Heart right ventricle (tissue), 16 donors: ENCODE data around the gene SLC27A1. TPM values are rescaled to one million over a fixed set of nuclear protein-coding genes. Genes with fewer than 3 reads are reported as not detected.
"Not testable (repeated sequence)": the region's sequence is repeated elsewhere in the genome, so short reads cannot be mapped to it uniquely, and the experiment has no call there.

Source experiments
- ATAC-seq, 8 donors: fragments of 200-7000 bp; cut with Tn5 transposase; one replicate each; pipeline ENCODE4 v1.9.1; 2020; ENCODE audit warnings: mild to moderate bottlenecking in 8 of 8, moderate library complexity in 8 of 8, moderate number of reproducible peaks in 1 of 8
- DNase-seq, 2 donors: peaks; one replicate each; pipeline ENCODE4 v3.0.0-alpha.2; 2020
- H3K27ac ChIP-seq, 10 donors: fragments of 200-600 bp; sonication (generic) in 2 of 10; one replicate each; pipeline versions ENCODE4 v1.5.0 to v1.8.0; 2020 to 2022; ENCODE audit warnings: mild to moderate bottlenecking in 3 of 10
- H3K27me3 ChIP-seq, 7 donors: fragments of 200-600 bp; one replicate each; pipeline ENCODE4 v1.8.0; 2021 to 2022; ENCODE audit warnings: mild to moderate bottlenecking in 2 of 7
- H3K36me3 ChIP-seq, 9 donors: fragments of 200-600 bp; sonication (generic) in 1 of 9; one replicate each; pipeline versions ENCODE4 v1.5.0 to v1.8.0; 2020 to 2022; ENCODE audit warnings: mild to moderate bottlenecking in 2 of 9
- H3K4me1 ChIP-seq, 9 donors: fragments of 200-600 bp; sonication (generic) in 1 of 9; one replicate each; pipeline versions ENCODE4 v1.5.0 to v1.8.0; 2020 to 2022; ENCODE audit warnings: mild to moderate bottlenecking in 4 of 9
- H3K4me3 ChIP-seq, 10 donors: fragments of 200-600 bp; sonication (generic) in 2 of 10; one replicate each; pipeline versions ENCODE4 v1.5.0 to v1.8.0; 2020 to 2022; ENCODE audit warnings: mild to moderate bottlenecking in 7 of 10, moderate library complexity in 2 of 10
- H3K9me3 ChIP-seq, 11 donors: fragments of 200-600 bp in 10 of 11; sonication (generic) in 2 of 11; one replicate each; pipeline versions ENCODE4 v1.5.0 to v1.8.0; 2013 to 2022; ENCODE audit warnings: mild to moderate bottlenecking in 2 of 11, control low read depth in 1 of 11, moderate library complexity in 1 of 11
- WGBS, 2 donors: extraction: QIAGEN DNeasy Blood & Tissue Kit; methylation state at CpG; one replicate each; pipeline ENCODE4 v1.1.7; 2013; ENCODE audit warnings: inconsistent platforms in 1 of 2; 5-methylcytosine and 5-hydroxymethylcytosine counted together
- intact Hi-C, 10 donors: fragments of 100-400 bp; cut with DNase I; formaldehyde crosslinking; loops; one replicate each; pipeline versions ENCODE4 v1.11.1 to v1.14.2; 2022
- polyA plus RNA-seq, 2 donors: library from polyadenylated mRNA; stranded (reverse); fragments of 200-250 nt; gene quantifications; one replicate each; pipeline ENCODE4 v1.2.3, GENCODE V29; 2013
- total RNA-seq, 10 donors: library from RNA; stranded (reverse); fragmentation: NEBNext Ultra II Directional in 3 of 10; extraction: Animal tissue kit (Norgen Biotek cat#: 25700) in 3 of 10; gene quantifications; one replicate each; pipeline versions ENCODE4 v1.2.1 to v1.2.4, GENCODE V29; 2021 to 2023
- TF ChIP-seq, protein P1 (sequence below), 9 donors: fragments of 200-600 bp; sonication (generic) in 2 of 9; IDR thresholded peaks; one replicate each; pipeline versions ENCODE4 v1.5.0 to v1.8.0; 2021 to 2022; ENCODE audit warnings: antibody characterized with exemption in 9 of 9, mild to moderate bottlenecking in 5 of 9, moderate library complexity in 1 of 9
- donor health status: Arrhythmogenic right ventricular cardiomyopathy.
- donor health status: ischemic (EF 13 %, LVEDD 7.1; RV severe dilation, severe dysfunction).
- donor health status: healthy with polysubstance abuse.
- donor health status: DM: no; HTN: yes; CAD: no.
- donor health status: DM: no; HTN: no; CAD: no.
- donor health status: ischemic (EF 25% LVEDD 6.9; RV normal size, moderate dysfunction).
- donor health status: ischemic (EF 25% LVEDD 5.7; RV mildly dilated, moderate dysfunction).
- donor health status: healthy.
- donor health status: DM: yes; HTN: yes; CAD: no.
- donor health status: Ischemic cardiomyopathy.
- donor health status: ischemic (EF 35%, LVEDD 5.7; RV mildly dilated, moderate dysfunction).
- donor health status: nonischemic (EF 11% LVEDD 7.7; RV severe dilation, severe dysfunction).
- donor health status: DM: yes; HTN: yes; CAD: no.
- donor health status: PGD.
- donor health status: ischemic (EF 29% LVEDD 5.4; RV normal size, mild dysfunction).
- donor health status: nonischemic (EF 23%, LVEDD 6.1; RV moderate dilation, normal function).

SLC27A1 gene
- total and polyA plus RNA-seq, 12 donors, result 16.0 to 78.3 (median 47.2) TPM

DNA sequence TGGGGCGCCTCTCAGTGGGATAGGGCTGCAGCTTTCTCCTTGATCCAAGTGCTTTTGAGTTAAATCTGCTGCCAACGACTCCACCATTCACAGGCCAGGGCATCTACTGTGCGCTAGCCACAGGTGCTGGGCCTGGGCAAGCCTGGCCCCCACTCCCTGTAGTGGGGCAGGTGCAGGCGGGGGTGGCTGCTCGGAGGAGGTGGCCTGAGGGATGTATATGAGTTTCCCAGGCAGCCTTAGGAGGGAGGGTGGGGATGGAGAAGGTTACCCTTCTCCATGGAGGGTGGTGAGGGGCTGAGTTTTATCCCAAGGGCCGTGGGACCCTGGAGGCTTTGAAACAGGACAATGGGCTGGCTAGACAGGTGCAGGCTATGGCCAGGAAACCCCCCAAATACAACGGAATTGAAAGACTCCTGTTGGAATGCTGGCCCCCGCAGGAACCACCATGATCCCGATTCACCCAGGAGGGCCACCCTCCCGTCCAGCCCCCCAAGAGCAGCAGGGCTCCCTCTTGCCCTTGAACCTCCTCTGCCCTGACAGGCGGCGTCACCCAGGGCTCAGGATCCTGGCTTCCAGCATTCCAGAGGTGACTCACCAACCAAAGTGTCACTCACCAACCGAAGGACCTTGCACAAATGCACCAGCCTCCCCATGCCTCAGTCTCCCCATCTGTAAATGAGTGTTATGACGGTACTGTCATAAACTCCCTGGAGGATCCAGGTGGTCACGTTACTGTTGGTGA is 45.3 kb downstream of the SLC27A1 start:
- H3K4me1 ChIP-seq, result peaks cover under 1 to 18% (median 13%) of the 10 kb centered on the region in 9 donors
- no peak for DNase-seq
- no peak for ATAC-seq
- no peaks in the 10 kb centered on the region for H3K27me3 ChIP-seq
- H3K9me3 ChIP-seq, result peaks cover 0 to 20% (median 15%) of the 10 kb centered on the region in 11 donors
- 89% methylated on average over 15 of the region's 15 CpGs for WGBS, 2 donors
- TF ChIP-seq, protein P1, sequence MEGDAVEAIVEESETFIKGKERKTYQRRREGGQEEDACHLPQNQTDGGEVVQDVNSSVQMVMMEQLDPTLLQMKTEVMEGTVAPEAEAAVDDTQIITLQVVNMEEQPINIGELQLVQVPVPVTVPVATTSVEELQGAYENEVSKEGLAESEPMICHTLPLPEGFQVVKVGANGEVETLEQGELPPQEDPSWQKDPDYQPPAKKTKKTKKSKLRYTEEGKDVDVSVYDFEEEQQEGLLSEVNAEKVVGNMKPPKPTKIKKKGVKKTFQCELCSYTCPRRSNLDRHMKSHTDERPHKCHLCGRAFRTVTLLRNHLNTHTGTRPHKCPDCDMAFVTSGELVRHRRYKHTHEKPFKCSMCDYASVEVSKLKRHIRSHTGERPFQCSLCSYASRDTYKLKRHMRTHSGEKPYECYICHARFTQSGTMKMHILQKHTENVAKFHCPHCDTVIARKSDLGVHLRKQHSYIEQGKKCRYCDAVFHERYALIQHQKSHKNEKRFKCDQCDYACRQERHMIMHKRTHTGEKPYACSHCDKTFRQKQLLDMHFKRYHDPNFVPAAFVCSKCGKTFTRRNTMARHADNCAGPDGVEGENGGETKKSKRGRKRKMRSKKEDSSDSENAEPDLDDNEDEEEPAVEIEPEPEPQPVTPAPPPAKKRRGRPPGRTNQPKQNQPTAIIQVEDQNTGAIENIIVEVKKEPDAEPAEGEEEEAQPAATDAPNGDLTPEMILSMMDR (IDR thresholded peaks at IDR 0.05), result no peak
- peaks cover 0 to 53% (median 22%) of the 10 kb centered on the region in 9 donors for H3K36me3 ChIP-seq
- no peak overlapping the region for H3K4me3 ChIP-seq
- intact Hi-C loops, result loop anchor here in 1 of 10 donors (10.0 kb wide), 1 partner anchor 49 kb away; no protein-coding TSS in a partner anchor
- no peak overlapping the region for H3K27ac ChIP-seq

- no peak for ATAC-seq
- Histone ChIP-seq H3K27ac (no peak overlapping the region), H3K9me3 (peaks cover 0 to 20% (median 15%) of the 10 kb centered on the region in 11 donors), H3K4me1 (peaks cover 0 to 17% (median 4%) of the 10 kb centered on the region in 9 donors), H3K36me3 (peaks cover 0 to 62% (median 27%) of the 10 kb centered on the region in 9 donors), H3K4me3 (no peak overlapping the region), H3K27me3 (no peaks in the 10 kb centered on the region)
- WGBS, 2 donors, result 98% methylated on average over 1 of the region's 1 CpG
- TF ChIP-seq, protein P1 (IDR thresholded peaks at IDR 0.05), result no peak
- intact Hi-C loops, result loop anchor here in 1 of 10 donors (10.0 kb wide), 1 partner anchor 47 kb away; no protein-coding TSS in a partner anchor
- DNase-seq, result no peak
Measured at GRCh38 chr19:17517898-17518297, 47.6 kb downstream of the SLC27A1 start.

DNA sequence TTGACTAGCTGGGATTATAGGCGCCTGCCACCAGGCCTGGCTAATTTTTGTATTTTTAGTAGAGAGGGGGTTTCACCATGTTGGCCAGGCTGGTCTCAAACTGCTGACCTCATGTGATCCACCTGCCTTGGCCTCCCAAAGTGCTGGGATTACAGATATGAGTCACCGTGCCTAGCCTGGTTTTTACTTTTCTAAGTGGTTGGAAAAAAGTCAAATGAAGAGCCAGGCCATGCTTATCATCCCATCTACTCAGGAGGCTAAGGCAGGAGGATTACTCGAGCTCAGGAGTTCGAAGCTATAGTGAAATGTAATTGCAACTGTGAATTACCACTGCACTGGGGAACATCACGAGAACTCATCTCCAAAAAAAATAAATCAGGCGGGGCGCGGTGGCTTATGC is 48.3 kb downstream of the SLC27A1 start:
- not testable (repeated sequence) for H3K4me3 ChIP-seq, H3K27me3 ChIP-seq, DNase-seq, H3K27ac ChIP-seq, ATAC-seq
- WGBS, 2 donors, result 91 to 92% methylated on average over 8 of the region's 8 CpGs
- Histone ChIP-seq H3K4me1 (peaks cover 0 to 19% (median 9%) of the 10 kb centered on the region in 9 donors), H3K36me3 (peaks cover 0 to 62% (median 27%) of the 10 kb centered on the region in 9 donors), H3K9me3 (peaks cover 0 to 20% (median 15%) of the 10 kb centered on the region in 11 donors)
- intact Hi-C loops, result loop anchor here in 1 of 10 donors (10.0 kb wide), 1 partner anchor 46 kb away; no protein-coding TSS in a partner anchor

GRCh38 chr19:17519967-17520366 is 49.6 kb downstream of the SLC27A1 start:
- Histone ChIP-seq H3K4me1 (peaks cover 0 to 24% (median 11%) of the 10 kb centered on the region in 9 donors), H3K4me3 (no peak overlapping the region), H3K27me3 (peaks cover 0 to 5% (median 0%) of the 10 kb centered on the region in 7 donors), H3K9me3 (peaks cover 0 to 20% (median 15%) of the 10 kb centered on the region in 11 donors), H3K27ac (no peak overlapping the region), H3K36me3 (peaks cover 0 to 62% (median 27%) of the 10 kb centered on the region in 9 donors)
- WGBS, 2 donors, result 88 to 94% methylated on average over 9 of the region's 9 CpGs
- DNase-seq, result no peak
- no peak for ATAC-seq
- intact Hi-C loops, result loop anchor here in 1 of 10 donors (10.0 kb wide), 1 partner anchor 45 kb away; no protein-coding TSS in a partner anchor
- TF ChIP-seq, protein P1 (IDR thresholded peaks at IDR 0.05), result no peak
